HepG2 (cell line): ENCODE data around the gene MRPL58. TPM values are rescaled to one million over a fixed set of nuclear protein-coding genes. Genes with fewer than 3 reads are reported as not detected.

Experiments
- ARHGAP35 ChIP-seq: sonication (generic); formaldehyde crosslinking; IDR thresholded peaks from 2 replicates; pipeline ENCODE4 v1.9.0; 2022; ENCODE audit warnings: mild to moderate bottlenecking, inconsistent platforms, moderate library complexity, missing genetic modification reagents, borderline replicate concordance
- CCAR2 ChIP-seq: fragments of 200-400 bp; formaldehyde crosslinking; optimal IDR thresholded peaks from 2 replicates; pipeline ENCODE3; 2018; ENCODE audit warnings: low read depth, mild to moderate bottlenecking, low read length, moderate library complexity
- EZH2 ChIP-seq: conservative IDR thresholded peaks from 2 replicates; pipeline ENCODE4 v1.6.1; 2012; ENCODE audit warnings: mild to moderate bottlenecking, low read depth, low read length, moderate library complexity
- IRF2 ChIP-seq: IDR thresholded peaks from 2 replicates; pipeline ENCODE4 v1.6.1; 2018; ENCODE audit warnings: missing genetic modification reagents, missing compliant biosample characterization
- MLLT10 ChIP-seq: sonication (generic); formaldehyde crosslinking; IDR thresholded peaks from 2 replicates; pipeline ENCODE4 v1.4.0; 2020; ENCODE audit warnings: missing genetic modification reagents
- MTF2 ChIP-seq: sonication (generic); formaldehyde crosslinking; IDR thresholded peaks from 2 replicates; pipeline ENCODE4 v1.5.0; 2020; ENCODE audit warnings: missing genetic modification reagents, borderline replicate concordance
- NFKB2 ChIP-seq: sonication (generic); formaldehyde crosslinking; IDR thresholded peaks from 2 replicates; pipeline ENCODE4 v1.4.0; 2020; ENCODE audit warnings: missing genetic modification reagents, borderline replicate concordance
- NR2F1 ChIP-seq, 2 experiments: fragments of 450-650 bp in 1 of 2; formaldehyde crosslinking in 1 of 2; IDR thresholded peaks; 2 replicates each; pipeline versions ENCODE4 v1.5.0 to v1.6.1; 2016 to 2020; ENCODE audit warnings: mild to moderate bottlenecking in 1 of 2, missing compliant biosample characterization in 1 of 2, missing genetic modification reagents in 1 of 2, moderate library complexity in 1 of 2
- RARG ChIP-seq: sonication (generic); formaldehyde crosslinking; IDR thresholded peaks from 2 replicates; pipeline ENCODE4 v1.4.0; 2020; ENCODE audit warnings: low read depth, mild to moderate bottlenecking, missing genetic modification reagents
- SOX6 ChIP-seq, 2 experiments: fragments of 450-650 bp in 1 of 2; sonication (generic) in 1 of 2; formaldehyde crosslinking in 1 of 2; IDR thresholded peaks; 2 replicates each; pipeline versions ENCODE4 v1.4.0 to v1.6.1; 2017 to 2020; ENCODE audit warnings: antibody characterized with exemption in 1 of 2, mild to moderate bottlenecking in 1 of 2, missing genetic modification reagents in 1 of 2
- SSRP1 ChIP-seq: IDR thresholded peaks from 2 replicates; pipeline ENCODE4 v1.6.1; 2016; ENCODE audit warnings: control low read depth
- ZBTB20 ChIP-seq: sonication (generic); formaldehyde crosslinking; IDR thresholded peaks from 2 replicates; pipeline ENCODE4 v1.8.1; 2023; ENCODE audit warnings: missing genetic modification reagents, low read depth, mild to moderate bottlenecking, borderline replicate concordance
- ZNF547 ChIP-seq: sonication (generic); formaldehyde crosslinking; IDR thresholded peaks from 2 replicates; pipeline ENCODE4 v1.5.1; 2020; ENCODE audit warnings: mild to moderate bottlenecking, missing genetic modification reagents
- ZNF788 ChIP-seq: sonication (generic); formaldehyde crosslinking; IDR thresholded peaks from 2 replicates; pipeline ENCODE4 v1.5.0; 2020; ENCODE audit warnings: mild to moderate bottlenecking, missing genetic modification reagents, borderline replicate concordance
- ZNF839 ChIP-seq: sonication (generic); formaldehyde crosslinking; IDR thresholded peaks from 2 replicates; pipeline ENCODE4 v1.4.0; 2020; ENCODE audit warnings: missing genetic modification reagents, mild to moderate bottlenecking, borderline replicate concordance
- polyA plus RNA-seq, 8 experiments: library from polyadenylated mRNA; depleted of rRNA in 3 of 8; stranded (reverse) in 7 of 8; unstranded in 1 of 8; fragments of >200 nt; fragmentation: Illumina TruSeq in 4 of 8; extraction: Trizol in 4 of 8; gene quantifications; 2 replicates each; pipeline versions ENCODE4 v1.2.1 to v1.2.3, GENCODE V29; 2011 to 2016; ENCODE audit warnings: low read depth in 4 of 8, missing spikeins in 1 of 8, mixed read lengths in 1 of 8; ENCODE audit not compliant: insufficient read depth in 1 of 8
- total RNA-seq, 5 experiments: library from RNA; depleted of rRNA; stranded (reverse); fragments of >200 nt; fragmentation: Illumina TruSeq; extraction: Trizol; gene quantifications; 2 replicates each; pipeline ENCODE4 v1.2.3, GENCODE V29; 2016; ENCODE audit warnings: low read depth in 1 of 5
- TF ChIP-seq, protein P1 (sequence below): sonication (generic); formaldehyde crosslinking; IDR thresholded peaks from 2 replicates; pipeline ENCODE4 v1.5.1; 2020; ENCODE audit warnings: mild to moderate bottlenecking, missing genetic modification reagents, moderate library complexity
- TF ChIP-seq, protein P2 (sequence below): sonication (generic); formaldehyde crosslinking; IDR thresholded peaks from 2 replicates; pipeline ENCODE4 v1.5.0; 2020; ENCODE audit warnings: missing genetic modification reagents
- TF ChIP-seq, protein P3 (sequence below): sonication (generic); formaldehyde crosslinking; conservative IDR thresholded peaks from 2 replicates; pipeline ENCODE4 v1.8.1; 2023; ENCODE audit warnings: missing genetic modification reagents
- TF ChIP-seq, protein P4 (sequence below): IDR thresholded peaks from 2 replicates; pipeline ENCODE4 v1.6.1; 2016
- TF ChIP-seq, protein P5 (sequence below): sonication (generic); formaldehyde crosslinking; IDR thresholded peaks from 2 replicates; pipeline ENCODE4 v1.8.0; 2022; ENCODE audit warnings: mild to moderate bottlenecking, missing genetic modification reagents

MRPL58 gene
- total and polyA plus RNA-seq, 2 of the 13 experiments (the other 11 are each of a cell fraction or from before 2014, with no cell fraction given): 44.9 to 68.9 TPM

DNA sequence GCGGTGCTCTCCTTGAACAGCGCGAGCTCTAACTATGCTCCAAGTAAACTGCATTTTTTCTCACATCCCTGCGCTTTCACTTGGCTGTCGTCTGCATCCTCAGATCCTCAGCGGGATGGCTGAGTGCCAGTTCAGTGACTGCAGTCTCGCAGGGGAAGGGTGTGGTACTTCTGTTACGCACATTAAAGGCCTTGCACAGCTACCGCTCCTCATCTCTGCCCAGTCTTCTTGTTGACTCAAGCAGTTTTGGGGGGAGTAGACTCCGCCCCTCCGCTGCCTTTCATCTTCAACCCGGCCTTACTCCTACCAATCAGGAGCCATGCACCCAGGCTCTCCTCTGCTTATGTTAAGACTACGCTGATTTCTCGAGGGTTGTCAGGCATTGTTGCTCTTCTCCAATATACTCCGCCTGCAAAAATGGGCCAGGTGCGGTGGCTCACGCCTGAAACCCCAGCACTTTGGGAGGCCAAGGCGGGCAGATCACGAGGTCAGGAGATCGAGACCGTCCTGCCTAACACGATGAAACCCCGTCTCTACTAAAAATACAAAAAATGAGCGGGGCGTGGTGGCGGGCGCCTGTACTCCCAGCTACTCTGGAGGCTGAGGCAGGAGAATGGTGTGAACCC, 24.3 kb downstream of the MRPL58 start (continued):
- TF ChIP-seq, protein P1, sequence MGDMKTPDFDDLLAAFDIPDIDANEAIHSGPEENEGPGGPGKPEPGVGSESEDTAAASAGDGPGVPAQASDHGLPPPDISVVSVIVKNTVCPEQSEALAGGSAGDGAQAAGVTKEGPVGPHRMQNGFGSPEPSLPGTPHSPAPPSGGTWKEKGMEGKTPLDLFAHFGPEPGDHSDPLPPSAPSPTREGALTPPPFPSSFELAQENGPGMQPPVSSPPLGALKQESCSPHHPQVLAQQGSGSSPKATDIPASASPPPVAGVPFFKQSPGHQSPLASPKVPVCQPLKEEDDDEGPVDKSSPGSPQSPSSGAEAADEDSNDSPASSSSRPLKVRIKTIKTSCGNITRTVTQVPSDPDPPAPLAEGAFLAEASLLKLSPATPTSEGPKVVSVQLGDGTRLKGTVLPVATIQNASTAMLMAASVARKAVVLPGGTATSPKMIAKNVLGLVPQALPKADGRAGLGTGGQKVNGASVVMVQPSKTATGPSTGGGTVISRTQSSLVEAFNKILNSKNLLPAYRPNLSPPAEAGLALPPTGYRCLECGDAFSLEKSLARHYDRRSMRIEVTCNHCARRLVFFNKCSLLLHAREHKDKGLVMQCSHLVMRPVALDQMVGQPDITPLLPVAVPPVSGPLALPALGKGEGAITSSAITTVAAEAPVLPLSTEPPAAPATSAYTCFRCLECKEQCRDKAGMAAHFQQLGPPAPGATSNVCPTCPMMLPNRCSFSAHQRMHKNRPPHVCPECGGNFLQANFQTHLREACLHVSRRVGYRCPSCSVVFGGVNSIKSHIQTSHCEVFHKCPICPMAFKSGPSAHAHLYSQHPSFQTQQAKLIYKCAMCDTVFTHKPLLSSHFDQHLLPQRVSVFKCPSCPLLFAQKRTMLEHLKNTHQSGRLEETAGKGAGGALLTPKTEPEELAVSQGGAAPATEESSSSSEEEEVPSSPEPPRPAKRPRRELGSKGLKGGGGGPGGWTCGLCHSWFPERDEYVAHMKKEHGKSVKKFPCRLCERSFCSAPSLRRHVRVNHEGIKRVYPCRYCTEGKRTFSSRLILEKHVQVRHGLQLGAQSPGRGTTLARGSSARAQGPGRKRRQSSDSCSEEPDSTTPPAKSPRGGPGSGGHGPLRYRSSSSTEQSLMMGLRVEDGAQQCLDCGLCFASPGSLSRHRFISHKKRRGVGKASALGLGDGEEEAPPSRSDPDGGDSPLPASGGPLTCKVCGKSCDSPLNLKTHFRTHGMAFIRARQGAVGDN (CRISPR knock-in tag): no peak
- TF ChIP-seq ZNF839 (CRISPR knock-in tag) (no peak), NR2F1 (CRISPR knock-in tag; IDR thresholded peaks at IDR 0.05) (no peak), SOX6 (IDR thresholded peaks at IDR 0.05) (no peak), SOX6 (CRISPR knock-in tag; IDR thresholded peaks at IDR 0.05) (no peak), CCAR2 (no peak), ZNF788 (0 out of 2 replicates have a peak, but pooled peaks have one; percentile 69), RARG (CRISPR knock-in tag) (no peak), ZNF547 (CRISPR knock-in tag) (no peak), EZH2 (no peak), IRF2 (CRISPR knock-in tag) (no peak), NFKB2 (no peak), MTF2 (CRISPR knock-in tag) (no peak), SSRP1 (CRISPR knock-in tag) (no peak), ZBTB20 (CRISPR knock-in tag) (no peak), ARHGAP35 (CRISPR knock-in tag) (no peak), MLLT10 (CRISPR knock-in tag) (no peak)
- TF ChIP-seq, protein P2, sequence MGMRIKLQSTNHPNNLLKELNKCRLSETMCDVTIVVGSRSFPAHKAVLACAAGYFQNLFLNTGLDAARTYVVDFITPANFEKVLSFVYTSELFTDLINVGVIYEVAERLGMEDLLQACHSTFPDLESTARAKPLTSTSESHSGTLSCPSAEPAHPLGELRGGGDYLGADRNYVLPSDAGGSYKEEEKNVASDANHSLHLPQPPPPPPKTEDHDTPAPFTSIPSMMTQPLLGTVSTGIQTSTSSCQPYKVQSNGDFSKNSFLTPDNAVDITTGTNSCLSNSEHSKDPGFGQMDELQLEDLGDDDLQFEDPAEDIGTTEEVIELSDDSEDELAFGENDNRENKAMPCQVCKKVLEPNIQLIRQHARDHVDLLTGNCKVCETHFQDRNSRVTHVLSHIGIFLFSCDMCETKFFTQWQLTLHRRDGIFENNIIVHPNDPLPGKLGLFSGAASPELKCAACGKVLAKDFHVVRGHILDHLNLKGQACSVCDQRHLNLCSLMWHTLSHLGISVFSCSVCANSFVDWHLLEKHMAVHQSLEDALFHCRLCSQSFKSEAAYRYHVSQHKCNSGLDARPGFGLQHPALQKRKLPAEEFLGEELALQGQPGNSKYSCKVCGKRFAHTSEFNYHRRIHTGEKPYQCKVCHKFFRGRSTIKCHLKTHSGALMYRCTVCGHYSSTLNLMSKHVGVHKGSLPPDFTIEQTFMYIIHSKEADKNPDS: 0 out of 2 replicates have a peak, but pooled peaks have one; percentile 15
- TF ChIP-seq, protein P3, sequence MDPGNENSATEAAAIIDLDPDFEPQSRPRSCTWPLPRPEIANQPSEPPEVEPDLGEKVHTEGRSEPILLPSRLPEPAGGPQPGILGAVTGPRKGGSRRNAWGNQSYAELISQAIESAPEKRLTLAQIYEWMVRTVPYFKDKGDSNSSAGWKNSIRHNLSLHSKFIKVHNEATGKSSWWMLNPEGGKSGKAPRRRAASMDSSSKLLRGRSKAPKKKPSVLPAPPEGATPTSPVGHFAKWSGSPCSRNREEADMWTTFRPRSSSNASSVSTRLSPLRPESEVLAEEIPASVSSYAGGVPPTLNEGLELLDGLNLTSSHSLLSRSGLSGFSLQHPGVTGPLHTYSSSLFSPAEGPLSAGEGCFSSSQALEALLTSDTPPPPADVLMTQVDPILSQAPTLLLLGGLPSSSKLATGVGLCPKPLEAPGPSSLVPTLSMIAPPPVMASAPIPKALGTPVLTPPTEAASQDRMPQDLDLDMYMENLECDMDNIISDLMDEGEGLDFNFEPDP (CRISPR knock-in tag): no peak
- TF ChIP-seq, protein P4, sequence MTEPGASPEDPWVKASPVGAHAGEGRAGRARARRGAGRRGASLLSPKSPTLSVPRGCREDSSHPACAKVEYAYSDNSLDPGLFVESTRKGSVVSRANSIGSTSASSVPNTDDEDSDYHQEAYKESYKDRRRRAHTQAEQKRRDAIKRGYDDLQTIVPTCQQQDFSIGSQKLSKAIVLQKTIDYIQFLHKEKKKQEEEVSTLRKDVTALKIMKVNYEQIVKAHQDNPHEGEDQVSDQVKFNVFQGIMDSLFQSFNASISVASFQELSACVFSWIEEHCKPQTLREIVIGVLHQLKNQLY (CRISPR knock-in tag): no peak
- TF ChIP-seq, protein P5, sequence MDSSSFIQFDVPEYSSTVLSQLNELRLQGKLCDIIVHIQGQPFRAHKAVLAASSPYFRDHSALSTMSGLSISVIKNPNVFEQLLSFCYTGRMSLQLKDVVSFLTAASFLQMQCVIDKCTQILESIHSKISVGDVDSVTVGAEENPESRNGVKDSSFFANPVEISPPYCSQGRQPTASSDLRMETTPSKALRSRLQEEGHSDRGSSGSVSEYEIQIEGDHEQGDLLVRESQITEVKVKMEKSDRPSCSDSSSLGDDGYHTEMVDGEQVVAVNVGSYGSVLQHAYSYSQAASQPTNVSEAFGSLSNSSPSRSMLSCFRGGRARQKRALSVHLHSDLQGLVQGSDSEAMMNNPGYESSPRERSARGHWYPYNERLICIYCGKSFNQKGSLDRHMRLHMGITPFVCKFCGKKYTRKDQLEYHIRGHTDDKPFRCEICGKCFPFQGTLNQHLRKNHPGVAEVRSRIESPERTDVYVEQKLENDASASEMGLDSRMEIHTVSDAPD (CRISPR knock-in tag): no peak
